ENCODE results near the gene NFATC3.
A peak's percentile ranks its signal among the peaks of the same experiment; 100 is the strongest.

Gene NFATC3

DNA sequence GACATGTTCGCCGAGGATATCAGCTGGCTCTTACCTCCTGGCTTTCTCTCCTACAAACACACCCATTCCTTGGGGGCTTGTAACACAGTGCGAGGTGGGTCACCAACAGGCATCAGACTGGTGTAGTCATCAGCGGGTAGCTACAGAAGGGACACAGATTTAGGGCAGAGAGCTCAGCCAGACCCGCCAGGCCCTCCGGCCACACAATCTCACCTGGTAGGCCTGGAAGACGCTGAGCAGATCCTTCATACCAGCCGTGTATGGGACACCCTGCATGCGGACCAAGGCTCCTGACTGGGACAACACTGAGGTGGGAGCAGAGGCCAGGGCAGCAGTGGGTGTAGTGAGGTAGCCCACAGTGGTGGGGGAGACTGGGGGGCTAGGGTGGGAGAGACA lies 145.0 kb downstream of the NFATC3 start:
- TF ChIP-seq GABPA (IDR thresholded peaks at IDR 0.05; ENCODE audit: low read depth) = no peak
- TF ChIP-seq, protein P1, sequence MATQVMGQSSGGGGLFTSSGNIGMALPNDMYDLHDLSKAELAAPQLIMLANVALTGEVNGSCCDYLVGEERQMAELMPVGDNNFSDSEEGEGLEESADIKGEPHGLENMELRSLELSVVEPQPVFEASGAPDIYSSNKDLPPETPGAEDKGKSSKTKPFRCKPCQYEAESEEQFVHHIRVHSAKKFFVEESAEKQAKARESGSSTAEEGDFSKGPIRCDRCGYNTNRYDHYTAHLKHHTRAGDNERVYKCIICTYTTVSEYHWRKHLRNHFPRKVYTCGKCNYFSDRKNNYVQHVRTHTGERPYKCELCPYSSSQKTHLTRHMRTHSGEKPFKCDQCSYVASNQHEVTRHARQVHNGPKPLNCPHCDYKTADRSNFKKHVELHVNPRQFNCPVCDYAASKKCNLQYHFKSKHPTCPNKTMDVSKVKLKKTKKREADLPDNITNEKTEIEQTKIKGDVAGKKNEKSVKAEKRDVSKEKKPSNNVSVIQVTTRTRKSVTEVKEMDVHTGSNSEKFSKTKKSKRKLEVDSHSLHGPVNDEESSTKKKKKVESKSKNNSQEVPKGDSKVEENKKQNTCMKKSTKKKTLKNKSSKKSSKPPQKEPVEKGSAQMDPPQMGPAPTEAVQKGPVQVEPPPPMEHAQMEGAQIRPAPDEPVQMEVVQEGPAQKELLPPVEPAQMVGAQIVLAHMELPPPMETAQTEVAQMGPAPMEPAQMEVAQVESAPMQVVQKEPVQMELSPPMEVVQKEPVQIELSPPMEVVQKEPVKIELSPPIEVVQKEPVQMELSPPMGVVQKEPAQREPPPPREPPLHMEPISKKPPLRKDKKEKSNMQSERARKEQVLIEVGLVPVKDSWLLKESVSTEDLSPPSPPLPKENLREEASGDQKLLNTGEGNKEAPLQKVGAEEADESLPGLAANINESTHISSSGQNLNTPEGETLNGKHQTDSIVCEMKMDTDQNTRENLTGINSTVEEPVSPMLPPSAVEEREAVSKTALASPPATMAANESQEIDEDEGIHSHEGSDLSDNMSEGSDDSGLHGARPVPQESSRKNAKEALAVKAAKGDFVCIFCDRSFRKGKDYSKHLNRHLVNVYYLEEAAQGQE (IDR thresholded peaks at IDR 0.05; ENCODE audit: insufficient replicate concordance, low read depth) = no peak
- TF ChIP-seq POLR2AphosphoS5 (IDR thresholded peaks at IDR 0.05; ENCODE audit: low read depth) = no peak
- no peak for TF ChIP-seq SPI1 (IDR thresholded peaks at IDR 0.05; ENCODE audit: borderline replicate concordance, low read depth)
- TF ChIP-seq, protein P2, sequence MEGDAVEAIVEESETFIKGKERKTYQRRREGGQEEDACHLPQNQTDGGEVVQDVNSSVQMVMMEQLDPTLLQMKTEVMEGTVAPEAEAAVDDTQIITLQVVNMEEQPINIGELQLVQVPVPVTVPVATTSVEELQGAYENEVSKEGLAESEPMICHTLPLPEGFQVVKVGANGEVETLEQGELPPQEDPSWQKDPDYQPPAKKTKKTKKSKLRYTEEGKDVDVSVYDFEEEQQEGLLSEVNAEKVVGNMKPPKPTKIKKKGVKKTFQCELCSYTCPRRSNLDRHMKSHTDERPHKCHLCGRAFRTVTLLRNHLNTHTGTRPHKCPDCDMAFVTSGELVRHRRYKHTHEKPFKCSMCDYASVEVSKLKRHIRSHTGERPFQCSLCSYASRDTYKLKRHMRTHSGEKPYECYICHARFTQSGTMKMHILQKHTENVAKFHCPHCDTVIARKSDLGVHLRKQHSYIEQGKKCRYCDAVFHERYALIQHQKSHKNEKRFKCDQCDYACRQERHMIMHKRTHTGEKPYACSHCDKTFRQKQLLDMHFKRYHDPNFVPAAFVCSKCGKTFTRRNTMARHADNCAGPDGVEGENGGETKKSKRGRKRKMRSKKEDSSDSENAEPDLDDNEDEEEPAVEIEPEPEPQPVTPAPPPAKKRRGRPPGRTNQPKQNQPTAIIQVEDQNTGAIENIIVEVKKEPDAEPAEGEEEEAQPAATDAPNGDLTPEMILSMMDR (IDR thresholded peaks at IDR 0.05; ENCODE audit: insufficient read depth, low read length) = no peak
- Histone ChIP-seq H3K27ac (replicated peaks) (no peak overlapping the region), H3K27me3 (ENCODE audit: insufficient read depth, poor library complexity, severe bottlenecking) (no peaks in the 10 kb centered on the region), H3K4me3 (replicated peaks; ENCODE audit: insufficient read depth, low read length) (no peak overlapping the region)
- DNase-seq (ENCODE audit: low read depth in 1 of 2, low spot score in 1 of 2) = no peak

DNA sequence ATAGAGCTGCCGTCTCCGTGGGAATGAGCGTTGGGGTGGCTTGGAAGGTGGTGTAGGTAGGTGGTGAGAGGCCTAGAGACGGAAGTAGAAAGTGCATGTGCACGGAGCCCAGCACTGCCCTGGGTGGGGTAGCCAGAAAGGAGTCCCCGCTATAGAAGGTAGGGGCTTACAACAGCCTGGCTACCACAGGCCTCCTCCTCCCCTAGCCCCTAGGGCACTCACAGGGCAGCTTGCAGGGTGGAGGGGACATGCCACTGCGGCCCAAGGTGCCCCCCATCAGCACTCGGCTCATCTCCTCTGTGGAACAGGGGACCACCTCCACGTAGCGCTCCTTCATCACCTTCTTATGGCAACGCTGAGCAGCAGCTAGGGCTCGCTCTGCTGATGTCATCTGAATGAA lies 145.8 kb downstream of the NFATC3 start:
- Histone ChIP-seq H3K27me3 (ENCODE audit: insufficient read depth, poor library complexity, severe bottlenecking) (no peaks in the 10 kb centered on the region), H3K4me3 (replicated peaks; ENCODE audit: insufficient read depth, low read length) (no peak overlapping the region), H3K27ac (replicated peaks) (no peak overlapping the region)
- no peak for DNase-seq (ENCODE audit: low read depth in 1 of 2, low spot score in 1 of 2)
- TF ChIP-seq SPI1 (IDR thresholded peaks at IDR 0.05; ENCODE audit: borderline replicate concordance, low read depth) (no peak), POLR2AphosphoS5 (IDR thresholded peaks at IDR 0.05; ENCODE audit: low read depth) (no peak; the same call in 1 of the 2 replicates), GABPA (IDR thresholded peaks at IDR 0.05; ENCODE audit: low read depth) (no peak)
- TF ChIP-seq, protein P1 (IDR thresholded peaks at IDR 0.05; ENCODE audit: insufficient replicate concordance, low read depth) = no peak
- TF ChIP-seq, protein P2 (IDR thresholded peaks at IDR 0.05; ENCODE audit: insufficient read depth, low read length) = no peak

- Histone ChIP-seq H3K27ac (replicated peaks) (no peak overlapping the region), H3K4me3 (replicated peaks; ENCODE audit: insufficient read depth, low read length) (no peak overlapping the region)
Observed at GRCh38 chr16:68231384-68232136, 146.4 kb downstream of the NFATC3 start.

GRCh38 chr16:68232335-68232734 lies 147.2 kb downstream of the NFATC3 start:
- no peak for DNase-seq (ENCODE audit: low read depth in 1 of 2, low spot score in 1 of 2)
- no peak overlapping the region for H3K4me3 ChIP-seq (replicated peaks; ENCODE audit: insufficient read depth, low read length)
- TF ChIP-seq, protein P2 (IDR thresholded peaks at IDR 0.05; ENCODE audit: insufficient read depth, low read length) = no peak
- TF ChIP-seq SPI1 (IDR thresholded peaks at IDR 0.05; ENCODE audit: borderline replicate concordance, low read depth) (no peak), GABPA (IDR thresholded peaks at IDR 0.05; ENCODE audit: low read depth) (no peak), POLR2AphosphoS5 (IDR thresholded peaks at IDR 0.05; ENCODE audit: low read depth) (no peak)
- TF ChIP-seq, protein P1 (IDR thresholded peaks at IDR 0.05; ENCODE audit: insufficient replicate concordance, low read depth) = no peak
- H3K27me3 ChIP-seq (ENCODE audit: insufficient read depth, poor library complexity, severe bottlenecking) = no peaks in the 10 kb centered on the region
- no peak overlapping the region for H3K27ac ChIP-seq (replicated peaks)

More at GRCh38 chr16:68231384-68232136, 146.4 kb downstream of the NFATC3 start:
- TF ChIP-seq POLR2AphosphoS5 (IDR thresholded peaks at IDR 0.05; ENCODE audit: low read depth) (peak; percentile 56), SPI1 (IDR thresholded peaks at IDR 0.05; ENCODE audit: borderline replicate concordance, low read depth) (no peak)
- H3K27me3 ChIP-seq (ENCODE audit: insufficient read depth, poor library complexity, severe bottlenecking) = no peaks in the 10 kb centered on the region
- DNase-seq (ENCODE audit: low read depth in 1 of 2, low spot score in 1 of 2) = no peak

All from HL-60 (cell line).